GM12872 (cell line): ENCODE data around the gene USF1.

ENCODE experiments used
- TF ChIP-seq, protein P1 (sequence below): IDR thresholded peaks from 3 replicates; pipeline ENCODE4 v1.5.1; 2011; ENCODE audit warnings: low read depth, mild to moderate bottlenecking, low read length, moderate library complexity; ENCODE audit not compliant: insufficient read depth

The USF1 gene

DNA sequence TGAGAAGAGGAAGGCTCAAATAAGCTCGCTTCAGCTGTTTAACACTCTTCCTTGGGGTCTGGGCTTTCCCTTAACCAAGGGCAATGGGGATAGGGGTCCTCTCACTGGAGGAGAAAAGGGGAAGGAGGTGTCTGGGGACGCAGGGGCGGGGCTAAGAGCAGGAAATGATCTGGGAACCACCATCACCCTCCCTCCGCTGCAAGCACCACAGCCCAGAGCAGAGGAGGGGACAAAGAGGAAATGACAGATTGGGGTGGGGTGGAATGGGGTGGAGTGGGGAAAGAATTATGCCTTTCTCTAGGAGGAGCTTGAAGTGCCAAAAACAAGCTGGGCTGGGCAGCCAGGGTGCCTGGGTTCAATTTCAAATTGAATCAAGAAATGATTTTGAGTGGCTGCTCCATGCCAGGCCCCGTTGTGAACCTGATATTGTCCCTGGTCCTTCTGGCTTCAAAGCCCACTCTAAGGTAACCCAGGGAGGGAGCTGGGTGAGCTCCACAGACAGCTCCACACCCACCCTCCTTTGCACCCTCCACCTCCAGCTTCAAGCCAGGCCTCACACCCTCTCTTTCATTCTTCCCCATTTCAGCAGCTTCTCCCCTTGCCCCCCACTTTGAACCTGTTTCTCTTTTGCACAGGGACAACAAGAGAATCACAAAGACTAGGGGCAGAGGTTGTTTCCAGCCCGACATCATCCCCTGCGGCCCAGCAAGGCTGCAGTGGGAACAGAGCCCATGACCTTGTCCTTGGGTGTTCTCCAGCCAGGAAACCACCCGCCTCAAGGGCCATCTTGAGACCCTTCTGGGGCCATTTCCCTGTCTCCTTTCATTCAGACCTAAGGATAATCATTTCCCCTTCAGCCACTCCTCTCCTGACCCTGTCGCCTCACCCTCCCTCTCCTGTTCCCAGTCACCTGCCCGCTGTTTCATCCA, 22.8 kb upstream of the USF1 start:
- TF ChIP-seq, protein P1, sequence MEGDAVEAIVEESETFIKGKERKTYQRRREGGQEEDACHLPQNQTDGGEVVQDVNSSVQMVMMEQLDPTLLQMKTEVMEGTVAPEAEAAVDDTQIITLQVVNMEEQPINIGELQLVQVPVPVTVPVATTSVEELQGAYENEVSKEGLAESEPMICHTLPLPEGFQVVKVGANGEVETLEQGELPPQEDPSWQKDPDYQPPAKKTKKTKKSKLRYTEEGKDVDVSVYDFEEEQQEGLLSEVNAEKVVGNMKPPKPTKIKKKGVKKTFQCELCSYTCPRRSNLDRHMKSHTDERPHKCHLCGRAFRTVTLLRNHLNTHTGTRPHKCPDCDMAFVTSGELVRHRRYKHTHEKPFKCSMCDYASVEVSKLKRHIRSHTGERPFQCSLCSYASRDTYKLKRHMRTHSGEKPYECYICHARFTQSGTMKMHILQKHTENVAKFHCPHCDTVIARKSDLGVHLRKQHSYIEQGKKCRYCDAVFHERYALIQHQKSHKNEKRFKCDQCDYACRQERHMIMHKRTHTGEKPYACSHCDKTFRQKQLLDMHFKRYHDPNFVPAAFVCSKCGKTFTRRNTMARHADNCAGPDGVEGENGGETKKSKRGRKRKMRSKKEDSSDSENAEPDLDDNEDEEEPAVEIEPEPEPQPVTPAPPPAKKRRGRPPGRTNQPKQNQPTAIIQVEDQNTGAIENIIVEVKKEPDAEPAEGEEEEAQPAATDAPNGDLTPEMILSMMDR, result no peak

DNA sequence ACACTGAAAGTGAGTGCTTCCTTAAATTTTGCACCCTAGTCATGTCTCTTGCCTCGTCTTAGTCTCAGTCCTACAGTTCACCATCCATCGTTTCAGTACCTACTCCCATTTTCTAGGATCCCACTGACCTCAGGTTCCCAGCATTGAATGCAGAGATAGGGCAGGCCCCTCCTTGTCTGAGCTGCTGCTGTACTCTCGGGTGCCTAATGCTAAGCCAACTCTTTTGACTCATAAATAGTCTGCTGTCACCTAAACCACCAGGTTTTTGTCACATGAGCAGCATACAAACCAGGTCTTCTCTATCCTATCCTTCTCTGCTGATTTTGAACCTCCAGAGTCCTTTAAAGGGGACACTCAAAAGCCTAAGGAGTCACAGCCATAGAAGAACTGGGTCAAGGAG, 20.9 kb upstream of the USF1 start:
- TF ChIP-seq, protein P1, result no peak

DNA sequence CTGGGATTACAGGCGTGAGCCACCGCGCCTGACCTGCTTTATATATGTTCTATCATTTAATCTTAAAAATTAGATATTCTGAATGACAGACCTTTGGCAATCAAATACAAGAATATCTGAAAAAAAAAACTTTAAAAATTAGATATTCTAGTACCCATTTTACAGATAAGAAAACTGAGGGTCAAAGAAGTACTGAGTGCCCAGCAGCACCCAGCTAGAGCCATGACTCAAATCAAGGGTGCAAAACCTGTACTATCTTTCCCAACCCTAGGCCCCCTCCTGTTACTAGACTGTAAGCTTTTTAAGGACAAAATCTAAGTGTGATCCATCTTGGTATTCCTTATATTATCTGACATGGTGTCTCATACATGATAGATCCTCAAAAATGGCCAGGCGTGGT, 15.6 kb upstream of the USF1 start:
- TF ChIP-seq, protein P1, result no peak

DNA sequence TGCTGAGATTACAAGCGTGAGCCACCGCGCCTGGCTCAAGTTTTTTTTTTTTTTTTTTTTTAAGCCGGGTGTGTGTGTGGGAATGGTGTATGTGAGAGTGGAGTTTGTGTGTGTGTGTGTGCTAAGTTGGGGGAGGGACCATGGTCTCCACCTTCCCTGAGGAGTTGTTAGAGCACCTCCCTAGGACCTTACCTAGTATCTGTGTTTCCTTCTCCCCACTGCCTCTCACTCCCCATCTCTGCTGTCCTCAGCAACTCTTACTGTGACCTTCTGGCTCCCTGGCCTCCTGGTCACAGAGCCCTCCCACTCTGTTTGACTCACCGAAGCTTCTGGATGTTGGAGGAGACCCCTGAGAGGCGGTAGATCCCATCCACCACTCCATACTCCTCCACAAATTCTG, 13.5 kb upstream of the USF1 start:
- TF ChIP-seq, protein P1, result no peak

DNA sequence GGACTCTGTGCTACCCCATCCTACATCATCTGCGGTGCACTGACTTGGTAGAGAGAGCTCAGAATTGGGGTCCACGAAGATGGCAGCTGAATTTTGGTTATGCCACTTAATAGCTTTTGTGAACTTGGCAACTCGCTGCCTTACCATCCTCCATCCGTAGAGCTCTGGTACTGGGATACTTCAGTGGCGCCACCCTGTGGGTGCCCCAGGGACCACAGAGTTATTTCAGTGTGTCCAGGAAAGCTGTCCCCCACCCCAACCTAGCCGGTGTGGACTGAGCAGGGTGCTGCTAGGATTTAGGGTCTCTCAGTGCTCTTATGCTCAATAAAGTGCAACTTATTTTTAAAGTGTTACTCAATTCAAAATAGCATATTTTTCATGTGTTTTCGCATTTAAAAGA, 9.0 kb upstream of the USF1 start:
- TF ChIP-seq, protein P1, result no peak

- TF ChIP-seq, protein P1, result no peak
Measured at GRCh38 chr1:161054232-161054631, 8.5 kb upstream of the USF1 start.

DNA sequence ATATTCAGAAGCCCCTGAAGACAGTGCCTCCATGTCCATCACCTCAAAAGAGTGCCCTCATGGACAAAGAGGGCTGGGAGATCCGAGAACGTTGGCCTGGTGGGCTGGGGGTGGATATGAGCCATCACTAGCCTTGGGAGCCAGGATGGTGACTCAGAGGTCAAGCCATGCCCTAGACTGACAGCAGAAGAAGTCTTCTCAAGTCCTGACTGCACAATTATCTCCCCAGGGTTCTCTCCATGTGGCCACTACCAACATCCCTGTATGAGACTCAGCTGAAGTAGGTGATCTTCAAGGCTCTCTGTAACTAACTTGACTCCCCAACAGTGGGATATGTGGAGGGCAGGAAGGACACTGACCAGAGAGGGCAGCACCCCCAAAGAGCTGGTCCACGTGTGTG, 7.1 kb upstream of the USF1 start:
- TF ChIP-seq, protein P1, result no peak
